Neuronal stem cell (in vitro differentiated cells): Measurements from ENCODE around the gene CDH23.

Experiments
- DNase-seq: peaks from one replicate; pipeline ENCODE4 v3.0.0-alpha.2; 2013; ENCODE audit warnings: low spot score
- H2AFZ ChIP-seq: one replicate; pipeline ENCODE4 v1.6.1; 2013; ENCODE audit warnings: mild to moderate bottlenecking, low read length, inconsistent platforms
- H2AK5ac ChIP-seq: 2 replicates; pipeline ENCODE4 v1.6.1; 2013; ENCODE audit warnings: low read depth, mild to moderate bottlenecking, inconsistent platforms, low read length, moderate library complexity, mixed read lengths
- H2BK120ac ChIP-seq: 2 replicates; pipeline ENCODE4 v1.6.1; 2013; ENCODE audit warnings: low read depth, mild to moderate bottlenecking, inconsistent platforms, low read length, moderate library complexity, mixed read lengths
- H2BK12ac ChIP-seq: one replicate; pipeline ENCODE4 v1.6.1; 2013; ENCODE audit warnings: low read length, inconsistent platforms
- H2BK15ac ChIP-seq: 2 replicates; pipeline ENCODE4 v1.6.1; 2013; ENCODE audit warnings: mild to moderate bottlenecking, low read length, inconsistent platforms, mixed read lengths
- H2BK5ac ChIP-seq: one replicate; pipeline ENCODE4 v1.6.1; 2013; ENCODE audit warnings: inconsistent platforms, mild to moderate bottlenecking, low read length, moderate library complexity
- H3K14ac ChIP-seq: one replicate; pipeline ENCODE4 v1.6.1; 2013; ENCODE audit warnings: low read length, inconsistent platforms
- H3K18ac ChIP-seq: 2 replicates; pipeline ENCODE4 v1.6.1; 2013; ENCODE audit warnings: low read length, inconsistent platforms
- H3K23ac ChIP-seq: 2 replicates; pipeline ENCODE4 v1.6.1; 2013; ENCODE audit warnings: low read depth, mild to moderate bottlenecking, mixed read lengths, low read length, inconsistent platforms; ENCODE audit not compliant: poor library complexity
- H3K27ac ChIP-seq: replicated peaks from 3 replicates; pipeline ENCODE4 v1.5.1; 2013; ENCODE audit warnings: low read length, inconsistent platforms
- H3K27me3 ChIP-seq, 3 experiments: 2 replicates each; pipeline ENCODE4 v1.6.1; 2013; ENCODE audit warnings: low read length in 3 of 3, mild to moderate bottlenecking in 2 of 3, inconsistent platforms in 1 of 3, low read depth in 1 of 3, mixed read lengths in 1 of 3, moderate library complexity in 1 of 3; ENCODE audit not compliant: control insufficient read depth in 3 of 3, insufficient read depth in 3 of 3
- H3K36me3 ChIP-seq, 2 donors: replicated peaks in 1 of 2; 2 replicates each; pipeline ENCODE4 v1.6.1; 2013; ENCODE audit warnings: low read length in 2 of 2; ENCODE audit not compliant: control insufficient read depth in 2 of 2, insufficient read depth in 2 of 2
- H3K4ac ChIP-seq: 2 replicates; pipeline ENCODE4 v1.6.1; 2013; ENCODE audit warnings: inconsistent platforms, mild to moderate bottlenecking, low read length, moderate library complexity
- H3K4me1 ChIP-seq, 2 donors: 1 replicate in 1 of 2; 2 replicates in 1 of 2; pipeline ENCODE4 v1.6.1; 2013; ENCODE audit warnings: low read length in 2 of 2, low read depth in 1 of 2; ENCODE audit not compliant: control insufficient read depth in 2 of 2, insufficient read depth in 1 of 2
- H3K4me2 ChIP-seq: one replicate; pipeline ENCODE4 v1.6.1; 2013; ENCODE audit warnings: mild to moderate bottlenecking, low read length, inconsistent platforms; ENCODE audit not compliant: insufficient read depth, poor library complexity, severe bottlenecking
- H3K4me3 ChIP-seq, 2 donors: 2 replicates each; pipeline ENCODE4 v1.5.1; 2013; ENCODE audit warnings: low read length in 2 of 2, mild to moderate bottlenecking in 2 of 2, inconsistent platforms in 1 of 2, moderate library complexity in 1 of 2
- H3K79me1 ChIP-seq: one replicate; pipeline ENCODE4 v1.6.1; 2013; ENCODE audit warnings: low read depth, mild to moderate bottlenecking, inconsistent platforms, low read length, moderate library complexity
- H3K9ac ChIP-seq: one replicate; pipeline ENCODE4 v1.6.1; 2013; ENCODE audit warnings: mild to moderate bottlenecking, low read depth, low read length, inconsistent platforms; ENCODE audit not compliant: poor library complexity
- H3K9me3 ChIP-seq, 2 donors: replicated peaks in 1 of 2; 2 replicates each; pipeline versions ENCODE3 to v1.6.1; 2013; ENCODE audit warnings: low read length in 2 of 2, mild to moderate bottlenecking in 2 of 2, inconsistent platforms in 1 of 2, low read depth in 1 of 2, mixed read lengths in 1 of 2, moderate library complexity in 1 of 2; ENCODE audit not compliant: control insufficient read depth in 2 of 2, insufficient read depth in 1 of 2
- H4K8ac ChIP-seq: one replicate; pipeline ENCODE4 v1.6.1; 2013; ENCODE audit warnings: low read depth, mild to moderate bottlenecking, inconsistent platforms, low read length, moderate library complexity
- H4K91ac ChIP-seq: one replicate; pipeline ENCODE4 v1.6.1; 2013; ENCODE audit warnings: low read length, low read depth, mild to moderate bottlenecking, inconsistent platforms; ENCODE audit not compliant: poor library complexity
- WGBS, 2 donors: extraction: QIAGEN DNeasy Blood & Tissue Kit; methylation state at CpG; one replicate each; pipeline ENCODE4 v1.1.7; 2013; ENCODE audit warnings: missing lambda C conversion rate in 2 of 2, mixed read lengths in 1 of 2; ENCODE audit not compliant: insufficient read length in 2 of 2, insufficient replicate concordance in 1 of 2; ENCODE audit errors: extremely low coverage in 2 of 2; 5-methylcytosine and 5-hydroxymethylcytosine counted together

CDH23 gene

DNA sequence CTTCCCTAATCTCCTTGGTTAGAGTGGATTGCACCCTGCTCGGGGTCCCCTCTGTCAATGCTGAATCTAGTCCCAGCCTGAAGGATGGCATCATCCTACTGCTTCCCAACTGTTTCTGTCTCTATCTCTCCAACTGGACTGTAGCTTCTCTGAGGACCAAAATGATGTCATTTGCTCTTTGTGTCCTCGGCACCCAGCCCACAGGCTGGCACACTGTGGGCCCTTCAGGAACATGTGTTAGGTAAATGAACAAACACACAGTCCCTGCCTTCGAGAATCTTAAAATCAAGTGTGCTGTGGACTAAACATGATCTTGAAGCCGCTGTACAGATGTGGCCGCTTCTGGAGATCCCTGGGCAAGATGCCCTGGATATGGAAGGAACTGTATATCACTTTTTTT is 5.0 kb upstream of the CDH23 start:
- no peaks in the 10 kb centered on the region for H3K9me3 ChIP-seq
- no peak overlapping the region for H3K27ac ChIP-seq
- no peaks in the 10 kb centered on the region for H3K79me1 ChIP-seq
- no peak overlapping the region for H3K14ac ChIP-seq
- no peak overlapping the region for H3K9ac ChIP-seq
- H3K4me2 ChIP-seq: no peak overlapping the region
- no peak overlapping the region for H3K4me3 ChIP-seq
- no peak overlapping the region for H3K4ac ChIP-seq
- no CpG with 5 or more reads among the region's 5 CpGs for WGBS, 2 donors
- H3K27me3 ChIP-seq: peaks cover 0 to 76% (median 0%) of the 10 kb centered on the region in 3 experiments
- no peak overlapping the region for H2BK5ac ChIP-seq
- H4K8ac ChIP-seq: no peak overlapping the region
- H2AFZ ChIP-seq: no peak overlapping the region
- no peak overlapping the region for H2BK15ac ChIP-seq
- no peak overlapping the region for H3K23ac ChIP-seq
- no peaks in the 10 kb centered on the region for H3K36me3 ChIP-seq
- H3K4me1 ChIP-seq: peaks cover 0 to 7% of the 10 kb centered on the region in 2 donors
- H3K18ac ChIP-seq: no peak overlapping the region
- H2BK12ac ChIP-seq: no peak overlapping the region
- DNase-seq: no peak
- H4K91ac ChIP-seq: no peak overlapping the region
- no peak overlapping the region for H2AK5ac ChIP-seq
- no peak overlapping the region for H2BK120ac ChIP-seq

DNA sequence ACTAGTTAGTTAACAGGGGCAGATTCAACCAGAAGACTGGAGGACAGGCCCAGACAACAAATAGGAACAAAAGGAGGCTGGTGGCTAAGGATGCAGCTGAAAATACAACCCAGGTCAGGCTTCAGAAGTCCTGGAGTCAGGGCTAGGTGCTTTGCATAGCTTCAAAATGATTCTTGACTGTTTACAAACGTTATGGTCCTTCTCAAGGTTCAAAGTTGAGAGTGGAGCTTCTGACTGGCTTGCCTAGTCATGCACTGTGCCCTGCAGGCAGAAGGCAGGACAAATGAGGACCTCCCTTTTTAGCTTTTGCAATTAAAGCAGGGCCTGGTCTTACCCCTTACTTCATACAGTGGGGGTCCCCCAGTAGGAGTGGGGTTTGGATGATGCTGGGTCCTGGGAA is 4.4 kb upstream of the CDH23 start:
- no peak overlapping the region for H3K23ac ChIP-seq
- H2BK12ac ChIP-seq: no peak overlapping the region
- H4K8ac ChIP-seq: no peak overlapping the region
- no peaks in the 10 kb centered on the region for H3K79me1 ChIP-seq
- peaks cover 2 to 80% (median 3%) of the 10 kb centered on the region in 3 experiments for H3K27me3 ChIP-seq
- no peak overlapping the region for H2BK120ac ChIP-seq
- no peak overlapping the region for H3K4me3 ChIP-seq
- no peak overlapping the region for H3K27ac ChIP-seq
- no peak overlapping the region for H3K9ac ChIP-seq
- H2AK5ac ChIP-seq: no peak overlapping the region
- no peak overlapping the region for H3K18ac ChIP-seq
- H3K9me3 ChIP-seq: no peaks in the 10 kb centered on the region
- H3K4me2 ChIP-seq: no peak overlapping the region
- H2BK5ac ChIP-seq: no peak overlapping the region
- no peak overlapping the region for H4K91ac ChIP-seq
- H2BK15ac ChIP-seq: no peak overlapping the region
- WGBS, 2 donors: no CpG with 5 or more reads among the region's 1 CpG
- H3K36me3 ChIP-seq: no peaks in the 10 kb centered on the region
- H3K14ac ChIP-seq: no peak overlapping the region
- DNase-seq: no peak
- H3K4ac ChIP-seq: no peak overlapping the region
- H2AFZ ChIP-seq: no peak overlapping the region
- peaks cover 0 to 7% of the 10 kb centered on the region in 2 donors for H3K4me1 ChIP-seq

DNA sequence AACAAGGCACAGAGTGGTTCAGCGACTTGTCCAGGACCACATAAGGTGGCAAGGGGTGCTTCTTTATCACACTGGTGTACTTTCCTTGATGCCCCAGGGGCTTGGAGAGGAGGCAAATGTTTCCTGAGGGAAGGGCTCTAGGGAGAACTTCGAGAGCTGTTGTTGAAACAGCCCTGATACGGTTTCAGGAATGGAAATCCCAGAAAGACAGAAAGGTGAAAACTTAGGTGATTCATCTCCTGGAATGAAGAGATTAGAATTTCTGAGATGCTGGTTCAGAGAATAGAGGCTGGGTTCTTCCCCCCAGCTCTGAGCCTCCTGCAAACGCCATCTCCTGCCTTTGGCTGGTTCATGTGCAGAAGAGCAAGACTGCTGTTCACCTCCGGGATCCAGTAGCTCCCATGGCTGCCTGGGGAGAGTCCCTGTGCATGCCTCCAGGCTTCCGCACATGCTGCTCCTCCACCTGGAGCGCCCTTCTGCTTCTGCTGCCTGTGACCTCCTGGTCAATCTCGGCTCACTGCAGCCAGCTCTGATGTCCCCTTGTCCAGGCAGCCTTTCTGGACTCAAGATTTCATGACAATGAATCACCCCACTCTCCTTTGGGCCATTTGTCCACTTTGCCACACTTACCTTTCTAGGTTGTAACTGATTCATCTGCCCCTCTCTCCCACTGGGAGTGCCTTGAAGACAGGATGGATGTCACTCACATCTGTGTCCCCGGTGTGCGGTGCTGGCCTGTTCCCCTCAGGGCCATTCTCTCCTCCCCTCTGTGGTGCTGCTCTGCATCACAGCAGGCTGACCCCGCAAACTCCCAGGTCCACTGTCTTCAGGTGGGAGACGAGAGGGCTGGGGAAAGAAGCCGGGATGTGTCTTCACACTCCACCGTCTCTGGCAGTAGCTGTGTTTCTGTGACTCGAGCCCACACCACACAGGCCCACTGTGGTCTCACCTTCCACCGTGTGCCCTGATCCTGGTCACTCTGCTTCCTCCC is 3.6 kb upstream of the CDH23 start:
- no peak overlapping the region for H3K18ac ChIP-seq
- no peak overlapping the region for H3K9ac ChIP-seq
- peak overlapping the region; percentile 50 for H2BK15ac ChIP-seq
- no peak for DNase-seq
- no peak overlapping the region for H3K14ac ChIP-seq
- no peaks in the 10 kb centered on the region for H3K36me3 ChIP-seq
- H2AK5ac ChIP-seq: peak overlapping the region; percentile 3
- no peak overlapping the region for H3K4ac ChIP-seq
- no peak overlapping the region for H3K4me2 ChIP-seq
- peaks cover 0 to 12% of the 10 kb centered on the region in 2 donors for H3K4me1 ChIP-seq
- H3K27me3 ChIP-seq: peaks cover 9 to 81% (median 11%) of the 10 kb centered on the region in 3 experiments
- H2BK5ac ChIP-seq: no peak overlapping the region
- H3K23ac ChIP-seq: peak overlapping the region; percentile 13
- WGBS, 2 donors: no CpG with 5 or more reads among the region's 16 CpGs
- no peaks in the 10 kb centered on the region for H3K9me3 ChIP-seq
- no peak overlapping the region for H3K27ac ChIP-seq
- H4K8ac ChIP-seq: no peak overlapping the region
- no peak overlapping the region for H2BK120ac ChIP-seq
- no peaks in the 10 kb centered on the region for H3K79me1 ChIP-seq
- no peak overlapping the region for H4K91ac ChIP-seq
- no peak overlapping the region for H3K4me3 ChIP-seq
- no peak overlapping the region for H2AFZ ChIP-seq
- H2BK12ac ChIP-seq: peak overlapping the region; percentile 36

DNA sequence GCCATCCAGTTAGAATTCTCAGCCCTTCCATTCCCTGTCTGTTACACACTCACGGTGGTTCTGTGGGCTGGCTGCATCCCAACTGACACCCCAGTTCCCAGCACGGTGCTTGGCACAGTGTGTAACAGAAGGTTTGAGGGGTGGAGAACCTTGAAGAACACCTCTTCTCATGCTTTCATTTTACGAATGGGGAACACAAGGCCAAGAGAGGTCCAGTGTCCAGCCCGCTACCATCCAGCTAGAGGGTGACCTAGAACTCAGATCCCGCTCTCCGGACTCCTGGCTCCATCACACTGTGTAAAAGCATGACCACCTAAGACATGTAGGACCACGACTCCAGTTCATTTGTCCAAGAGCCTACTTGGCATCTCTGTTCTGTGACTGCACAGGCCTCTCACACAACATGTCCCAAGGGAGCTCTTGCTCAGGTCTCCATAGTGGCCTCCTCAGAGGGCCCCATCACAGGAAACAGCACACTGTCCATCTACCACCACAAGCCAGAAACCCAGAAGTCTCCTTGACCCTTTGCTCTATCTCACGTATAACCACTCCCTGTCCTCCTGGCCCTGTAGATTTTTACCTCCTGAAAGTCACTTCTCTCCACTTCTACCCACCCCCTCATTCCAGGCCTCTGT is 2.8 kb upstream of the CDH23 start:
- H3K36me3 ChIP-seq: no peaks in the 10 kb centered on the region
- no peaks in the 10 kb centered on the region for H3K79me1 ChIP-seq
- no peak overlapping the region for H4K8ac ChIP-seq
- H3K23ac ChIP-seq: peak overlapping the region; percentile 11
- no peak overlapping the region for H3K14ac ChIP-seq
- H3K27me3 ChIP-seq: peaks cover 16 to 85% (median 20%) of the 10 kb centered on the region in 3 experiments
- H3K9me3 ChIP-seq: peaks cover 0 to 2% of the 10 kb centered on the region in 2 donors
- H3K4me3 ChIP-seq: no peak overlapping the region
- no peak for DNase-seq
- no peak overlapping the region for H3K4me2 ChIP-seq
- no peak overlapping the region for H2BK5ac ChIP-seq
- H2BK15ac ChIP-seq: peak overlapping the region; percentile 50
- no peak overlapping the region for H3K27ac ChIP-seq
- no peak overlapping the region for H4K91ac ChIP-seq
- H3K18ac ChIP-seq: no peak overlapping the region
- peaks cover 0 to 12% of the 10 kb centered on the region in 2 donors for H3K4me1 ChIP-seq
- H3K4ac ChIP-seq: no peak overlapping the region
- no peak overlapping the region for H2BK120ac ChIP-seq
- H2BK12ac ChIP-seq: peak overlapping the region; percentile 36
- H2AK5ac ChIP-seq: no peak overlapping the region
- no peak overlapping the region for H2AFZ ChIP-seq
- no CpG with 5 or more reads among the region's 8 CpGs for WGBS, 2 donors
- H3K9ac ChIP-seq: no peak overlapping the region
